K562 (cell line): ENCODE data around the gene NAA80. TPM values are rescaled to one million over a fixed set of nuclear protein-coding genes. Genes with fewer than 3 reads are reported as not detected.

Experiments
- AFF1 ChIP-seq, 2 experiments: fragments of 450-650 bp; IDR thresholded peaks; 2 replicates each; pipeline ENCODE4 v1.6.1; 2018; ENCODE audit warnings: mild to moderate bottlenecking in 2 of 2, low read depth in 1 of 2; ENCODE audit not compliant: partially characterized antibody in 2 of 2
- ATF7 ChIP-seq: fragments of 450-650 bp; IDR thresholded peaks from 2 replicates; pipeline ENCODE4 v1.7.1; 2014; ENCODE audit warnings: mild to moderate bottlenecking, moderate library complexity
- CC2D1A ChIP-seq: fragments of 450-650 bp; IDR thresholded peaks from 2 replicates; pipeline ENCODE4 v1.6.1; 2017; ENCODE audit warnings: mild to moderate bottlenecking
- CHD4 ChIP-seq: fragments of 200-600 bp; sonication (generic); IDR thresholded peaks from 3 replicates; pipeline ENCODE4 v1.6.1; 2012; ENCODE audit warnings: low read depth, mild to moderate bottlenecking, mixed read lengths, low read length, inconsistent platforms; ENCODE audit not compliant: insufficient read depth, insufficient replicate concordance, poor library complexity, severe bottlenecking
- CTCFL ChIP-seq: IDR thresholded peaks from 2 replicates; pipeline ENCODE4 v1.6.1; 2011; ENCODE audit warnings: borderline replicate concordance, low read depth, mild to moderate bottlenecking, moderate library complexity, low read length; ENCODE audit not compliant: insufficient read depth, poor library complexity, severe bottlenecking
- HCFC1 ChIP-seq: IDR thresholded peaks from 2 replicates; pipeline ENCODE4 v1.6.1; 2012; ENCODE audit warnings: low read depth, low read length, improper control_type of control experiment
- HDAC1 ChIP-seq, 2 experiments: fragments of 450-650 bp; IDR thresholded peaks; 2 replicates each; pipeline ENCODE4 v1.6.1; 2016 to 2017; ENCODE audit warnings: inconsistent platforms in 1 of 2, mild to moderate bottlenecking in 1 of 2, moderate library complexity in 1 of 2
- JUNB ChIP-seq: fragments of 450-650 bp; formaldehyde crosslinking; conservative IDR thresholded peaks from 2 replicates; pipeline ENCODE4 v1.4.0; 2020; ENCODE audit warnings: mild to moderate bottlenecking
- KAT8 ChIP-seq: fragments of 450-650 bp; IDR thresholded peaks from 2 replicates; pipeline ENCODE4 v1.6.1; 2016; ENCODE audit warnings: low read depth, mild to moderate bottlenecking
- NCOR1 ChIP-seq: fragments of 450-650 bp; IDR thresholded peaks from 2 replicates; pipeline ENCODE4 v1.6.1; 2016; ENCODE audit warnings: mild to moderate bottlenecking, moderate library complexity
- PRMT5 ChIP-seq: sonication (generic); formaldehyde crosslinking; IDR thresholded peaks from 2 replicates; pipeline ENCODE4 v1.5.0; 2020; ENCODE audit warnings: missing genetic modification reagents
- PYGO2 ChIP-seq: fragments of 450-650 bp; IDR thresholded peaks from 2 replicates; pipeline ENCODE4 v1.6.1; 2016; ENCODE audit warnings: mild to moderate bottlenecking, missing genetic modification characterization, moderate library complexity, missing compliant biosample characterization
- SP2 ChIP-seq: IDR thresholded peaks from 2 replicates; pipeline ENCODE4 v1.6.1; 2011; ENCODE audit warnings: mild to moderate bottlenecking, low read depth, low read length, moderate library complexity; ENCODE audit not compliant: poor library complexity, severe bottlenecking; ENCODE audit errors: extremely low read depth
- VEZF1 ChIP-seq: fragments of 200-800 bp; sonication (Bioruptor generic); IDR thresholded peaks from 2 replicates; pipeline ENCODE4 v1.6.1; 2017; ENCODE audit warnings: missing genetic modification characterization, missing compliant biosample characterization
- ZEB2 ChIP-seq: fragments of 450-650 bp; IDR thresholded peaks from 2 replicates; pipeline ENCODE4 v1.6.1; 2016
- ZFX ChIP-seq: sonication (generic); formaldehyde crosslinking; IDR thresholded peaks from 2 replicates; pipeline ENCODE4 v1.8.0; 2022; ENCODE audit warnings: mild to moderate bottlenecking, missing genetic modification reagents, moderate library complexity
- ZHX1 ChIP-seq: fragments of 150-350 bp; conservative IDR thresholded peaks from 2 replicates; pipeline ENCODE4 v1.6.1; 2014; ENCODE audit warnings: low read length
- polyA plus RNA-seq, 8 experiments: library from polyadenylated mRNA; depleted of rRNA in 4 of 8; stranded (reverse) in 5 of 8; unstranded in 3 of 8; fragments of >200 nt; fragmentation: Nextera tagmentation in 2 of 8; fragmentation: Illumina TruSeq in 1 of 8; extraction: Ambion mirVana in 2 of 8; extraction: Trizol in 1 of 8; gene quantifications; 2 replicates each; pipeline versions ENCODE4 v1.2.1 to v1.2.3, GENCODE V29; 2011 to 2014; ENCODE audit warnings: inconsistent platforms in 1 of 8, missing spikeins in 1 of 8
- total RNA-seq, 7 experiments: library from RNA; depleted of rRNA in 6 of 7; stranded (reverse); fragments of >200 nt in 6 of 7; fragmentation: Illumina TruSeq in 2 of 7; extraction: Trizol in 2 of 7; gene quantifications; 2 replicates each; pipeline versions ENCODE4 v1.2.1 to v1.2.3, GENCODE V29; 2011 to 2021; ENCODE audit warnings: low replicate concordance in 1 of 7

The NAA80 gene
- total and polyA plus RNA-seq, 9 of the 15 experiments (the other 6 are each of a cell fraction or from before 2014, with no cell fraction given) = 0.82 to 24.0 (median 8.6) TPM

GRCh38 chr3:50274371-50275104 lies 24.7 kb downstream of the NAA80 start (continued):
- TF ChIP-seq ZHX1 (no peak), ZFX (CRISPR knock-in tag) (0 out of 2 replicates have a peak, but pooled peaks have one; percentile 8), CC2D1A (peak; percentile 46; the same call in 1 of the 2 replicates), JUNB (CRISPR knock-in tag) (no peak), HDAC1 (IDR thresholded peaks at IDR 0.05) (no peak), PRMT5 (CRISPR knock-in tag) (no peak), ZEB2 (peak; percentile 37; the same call in 1 of the 2 replicates), AFF1 (IDR thresholded peaks at IDR 0.05; ENCODE audit: low read depth in 1 of 2, partially characterized antibody in 2 of 2) (no peak), SP2 (no peak), CHD4 (no peak), KAT8 (no peak), ATF7 (peak; percentile 74), VEZF1 (CRISPR knock-in tag) (0 out of 2 replicates have a peak, but pooled peaks have one; percentile 14), CTCFL (peak; percentile 21), HCFC1 (no peak), PYGO2 (no peak), NCOR1 (no peak)
